ENCODE measurements around the gene PTPRN2. TPM values are rescaled to one million over a fixed set of nuclear protein-coding genes. Genes with fewer than 3 reads are reported as not detected.

PTPRN2 gene
- total and polyA plus RNA-seq, 2 of the 13 experiments (the other 11 are each of a cell fraction or from before 2014, with no cell fraction given) = 2.5 to 24.2 TPM

- peak; percentile 26; the same call in 1 of the 2 replicates for TF ChIP-seq ZBTB33 (CRISPR knock-in tag; IDR thresholded peaks at IDR 0.05)
These were observed 6.1 kb downstream of the PTPRN2 start (continued) for GRCh38 chr7:158581440-158582088.

- H3K4me1 ChIP-seq (ENCODE audit: insufficient read depth, low read length) = peaks cover 88% of the 10 kb centered on the region
- intact Hi-C loops (cut with micrococcal nuclease; ENCODE audit: unreplicated experiment) = loop anchor here (1.0 to 5.0 kb wide), 2 partner anchors 10 to 83 kb away; no protein-coding TSS in a partner anchor
- H2AFZ ChIP-seq (ENCODE audit: low read length) = no peak overlapping the region
- H3K79me2 ChIP-seq (ENCODE audit: insufficient read depth, low read length) = peaks cover 71% of the 10 kb centered on the region
- peak overlapping the region; percentile 89 for H3K27ac ChIP-seq (ENCODE audit: extremely low read length, insufficient read depth, low read length)
- no TSS peak for BruUV-seq (replicated peaks)
- peak overlapping the region; percentile 81 for H3K4me2 ChIP-seq (ENCODE audit: low read depth, low read length)
- peaks cover 6% of the 10 kb centered on the region for H3K9me3 ChIP-seq (ENCODE audit: low read length)
- POLR2A ChIA-PET = interaction anchor here (1.1 to 3.3 kb wide), 4 partner anchors 11 to 69 kb away, joined by 3 to 20 read pairs (median 6); no protein-coding TSS in a partner anchor
- CTCF ChIA-PET (ENCODE audit: low intra/inter-chr PET ratio, low total read pairs) = no interaction called here
- ATAC-seq (peak; percentile 70), FAIRE-seq (no peak), DNase-seq (ENCODE audit: low spot score) (peak; percentile 69)
- in situ Hi-C loops (cut with HindIII; ENCODE audit: extremely low pct_ligation_motif_present, low pct_unique_long_range_greater_than_20kb) = no loop called here
- peak overlapping the region; percentile 64; the same call in 1 of the 2 replicates for H3K9ac ChIP-seq (ENCODE audit: insufficient read depth, low read depth, low read length)
- no peaks in the 10 kb centered on the region for H3K27me3 ChIP-seq (ENCODE audit: control insufficient read depth in 1 of 2, insufficient read depth in 2 of 2, low read length in 2 of 2)
- WGBS (ENCODE audit: low lambda C conversion rate) = 62% methylated on average over 9 of the region's 9 CpGs
- no peak overlapping the region for H3K4me3 ChIP-seq (replicated peaks in 1 of 3; ENCODE audit: insufficient read depth in 1 of 3, low read depth in 2 of 3, low read length in 3 of 3)
- H3K36me3 ChIP-seq (replicated peaks in 1 of 2; ENCODE audit: control insufficient read depth in 1 of 2, insufficient read depth in 2 of 2, low read length in 2 of 2) = peaks cover 3 to 10% of the 10 kb centered on the region in 2 experiments; a peak in 4 of 5 replicates
- no peaks in the 10 kb centered on the region for H4K20me1 ChIP-seq (ENCODE audit: insufficient read depth, low read length)
- TF ChIP-seq ZNF530 (CRISPR knock-in tag; IDR thresholded peaks at IDR 0.05; ENCODE audit: low read depth) = no peak
- no peak for TF ChIP-seq SUZ12 (IDR thresholded peaks at IDR 0.05; ENCODE audit: low read depth, low read length)
- TF ChIP-seq DBP (CRISPR knock-in tag; IDR thresholded peaks at IDR 0.05; ENCODE audit: not compliant biosample characterization) = no peak
- peak; percentile 77 for TF ChIP-seq ZBTB43 (CRISPR knock-in tag; conservative IDR thresholded peaks at IDR 0.05)
- peak; percentile 46; the same call in 1 of the 2 replicates for TF ChIP-seq MYPOP (CRISPR knock-in tag; IDR thresholded peaks at IDR 0.05)
- peak; percentile 75 for TF ChIP-seq ERF (CRISPR knock-in tag; IDR thresholded peaks at IDR 0.05)
- peak; percentile 56; the same call in 1 of the 2 replicates for TF ChIP-seq ARID4A (CRISPR knock-in tag; IDR thresholded peaks at IDR 0.05; ENCODE audit: borderline replicate concordance)
These were observed 7.7 kb downstream of the PTPRN2 start for GRCh38 chr7:158579662-158580646.
